ENCODE results near the gene IZUMO4. TPM values are rescaled to one million over a fixed set of nuclear protein-coding genes. Genes with fewer than 3 reads are reported as not detected.
A peak's percentile ranks its signal among the peaks of the same experiment; 100 is the strongest.

Gene IZUMO4
- total RNA-seq, 1 experiment from 2014 or later, result 5.3 TPM

GRCh38 chr19:2050349-2050990 lies 46.2 kb upstream of the IZUMO4 start:
- peaks cover 35% of the 10 kb centered on the region for H3K36me3 Mint-ChIP-seq (ENCODE audit: insufficient read depth, unreplicated experiment)
- H3K27ac Mint-ChIP-seq (ENCODE audit: low read depth, unreplicated experiment), result peak overlapping the region; percentile 81
- H3K4me3 Mint-ChIP-seq (ENCODE audit: unreplicated experiment), result peak overlapping the region; percentile 92
- no TSS peak for BruUV-seq (replicated peaks)
- intact Hi-C loops (cut with micrococcal nuclease), result no loop called here
- TF ChIP-seq CTCF (IDR thresholded peaks at IDR 0.05; ENCODE audit: unreplicated experiment), result no peak
- no peaks in the 10 kb centered on the region for H3K27me3 Mint-ChIP-seq (ENCODE audit: insufficient read depth, unreplicated experiment)
- H3K9me3 Mint-ChIP-seq (ENCODE audit: unreplicated experiment), result no peaks in the 10 kb centered on the region
- ChIA-PET CTCF (no interaction called here), POLR2A (interaction anchor here (0.6 to 2.6 kb wide), 6 partner anchors 9 to 37 kb away, joined by 3 to 20 read pairs (median 8); partner anchors contain the start of gene BTBD2)
- H3K4me1 Mint-ChIP-seq (ENCODE audit: insufficient read depth, unreplicated experiment), result peaks cover 22% of the 10 kb centered on the region
- DNase-seq (ENCODE audit: unreplicated experiment), result no peak

GRCh38 chr19:2050991-2051772 lies 45.5 kb upstream of the IZUMO4 start, which contains the start of gene MKNK2:
MKNK2 (minus strand) TSS chr19:2051244; CDS start chr19:2050851, 393 bp downstream.
- no TSS peak for BruUV-seq (replicated peaks)
- intact Hi-C loops (cut with micrococcal nuclease), result no loop called here
- TF ChIP-seq CTCF (IDR thresholded peaks at IDR 0.05; ENCODE audit: unreplicated experiment), result peak; percentile 22
- H3K4me1 Mint-ChIP-seq (ENCODE audit: insufficient read depth, unreplicated experiment), result peaks cover 22% of the 10 kb centered on the region
- H3K36me3 Mint-ChIP-seq (ENCODE audit: insufficient read depth, unreplicated experiment), result peaks cover 30% of the 10 kb centered on the region
- no peaks in the 10 kb centered on the region for H3K27me3 Mint-ChIP-seq (ENCODE audit: insufficient read depth, unreplicated experiment)
- DNase-seq (ENCODE audit: unreplicated experiment), result peak; percentile 90
- no peaks in the 10 kb centered on the region for H3K9me3 Mint-ChIP-seq (ENCODE audit: unreplicated experiment)
- POLR2A ChIA-PET, result interaction anchor here (0.8 to 4.5 kb wide), 9 partner anchors 9 to 196 kb away, joined by 3 to 27 read pairs (median 4); no protein-coding TSS in a partner anchor
- H3K27ac Mint-ChIP-seq (ENCODE audit: low read depth, unreplicated experiment), result peak within 1 kb of the TSS; percentile 81
- CTCF ChIA-PET, result interaction anchor here (0.6 kb wide), 2 partner anchors 31 to 1469 kb away, joined by 3 to 5 read pairs; no protein-coding TSS in a partner anchor
- H3K4me3 Mint-ChIP-seq (ENCODE audit: unreplicated experiment), result peak within 1 kb of the TSS; percentile 92

GRCh38 chr19:2051773-2052704 lies 44.7 kb upstream of the IZUMO4 start:
- peaks cover 22% of the 10 kb centered on the region for H3K4me1 Mint-ChIP-seq (ENCODE audit: insufficient read depth, unreplicated experiment)
- DNase-seq (ENCODE audit: unreplicated experiment), result no peak
- no peaks in the 10 kb centered on the region for H3K9me3 Mint-ChIP-seq (ENCODE audit: unreplicated experiment)
- BruUV-seq (replicated peaks), result no TSS peak
- ChIA-PET POLR2A (interaction anchor here (0.8 to 4.5 kb wide), 10 partner anchors 9 to 196 kb away, joined by 3 to 27 read pairs (median 4); no protein-coding TSS in a partner anchor), CTCF (interaction anchor here (0.6 to 0.9 kb wide), 4 partner anchors 32 to 1468 kb away, joined by 3 to 5 read pairs (median 3); no protein-coding TSS in a partner anchor)
- TF ChIP-seq CTCF (IDR thresholded peaks at IDR 0.05; ENCODE audit: unreplicated experiment), result no peak
- H3K27ac Mint-ChIP-seq (ENCODE audit: low read depth, unreplicated experiment), result peak overlapping the region; percentile 81
- H3K27me3 Mint-ChIP-seq (ENCODE audit: insufficient read depth, unreplicated experiment), result no peaks in the 10 kb centered on the region
- H3K36me3 Mint-ChIP-seq (ENCODE audit: insufficient read depth, unreplicated experiment), result peaks cover 25% of the 10 kb centered on the region
- peak overlapping the region; percentile 92 for H3K4me3 Mint-ChIP-seq (ENCODE audit: unreplicated experiment)
- intact Hi-C loops (cut with micrococcal nuclease), result no loop called here

Data from MCF 10A (cell line).